ENCODE results near the gene JMJD8.

The JMJD8 gene

GRCh38 chr16:658679-659571, 25.2 kb downstream of the JMJD8 start:
- no peak overlapping the region for H3K4me3 ChIP-seq (ENCODE audit: low read depth, low read length)
- TF ChIP-seq CTCF (IDR thresholded peaks at IDR 0.05; ENCODE audit: low read depth, low read length): no peak

GRCh38 chr16:657487-657886, 26.6 kb downstream of the JMJD8 start:
- no peak overlapping the region for H3K4me3 ChIP-seq (ENCODE audit: low read depth, low read length)
- TF ChIP-seq CTCF (IDR thresholded peaks at IDR 0.05; ENCODE audit: low read depth, low read length): no peak

- no peak for TF ChIP-seq CTCF (IDR thresholded peaks at IDR 0.05; ENCODE audit: low read depth, low read length)
- no peak overlapping the region for H3K4me3 ChIP-seq (ENCODE audit: low read depth, low read length)
Observed at GRCh38 chr16:654034-654433, 30.1 kb downstream of the JMJD8 start.

GRCh38 chr16:652454-653305, 31.5 kb downstream of the JMJD8 start:
- no peak overlapping the region for H3K4me3 ChIP-seq (ENCODE audit: low read depth, low read length)
- TF ChIP-seq CTCF (IDR thresholded peaks at IDR 0.05; ENCODE audit: low read depth, low read length): no peak

GRCh38 chr16:651844-652243, 32.3 kb downstream of the JMJD8 start:
- no peak for TF ChIP-seq CTCF (IDR thresholded peaks at IDR 0.05; ENCODE audit: low read depth, low read length)
- no peak overlapping the region for H3K4me3 ChIP-seq (ENCODE audit: low read depth, low read length)

GRCh38 chr16:649631-650030, 34.5 kb downstream of the JMJD8 start:
- peak overlapping the region; percentile 65 for H3K4me3 ChIP-seq (ENCODE audit: low read depth, low read length)
- TF ChIP-seq CTCF (IDR thresholded peaks at IDR 0.05; ENCODE audit: low read depth, low read length): no peak
